NOMO-1 (cell line): Measurements from ENCODE around the gene RBM19.

Experiments used
- DNase-seq, 2 experiments: peaks; one replicate each; lab custom pipeline; 2025; ENCODE audit not compliant: unreplicated experiment in 2 of 2; lab: John Stamatoyannopoulos, UW

Gene RBM19

GRCh38 chr12:113841786-113842185 lies 124.3 kb downstream of the RBM19 start:
- DNase-seq = no peak

GRCh38 chr12:113840401-113841042 lies 125.6 kb downstream of the RBM19 start:
- DNase-seq = no peak

DNA sequence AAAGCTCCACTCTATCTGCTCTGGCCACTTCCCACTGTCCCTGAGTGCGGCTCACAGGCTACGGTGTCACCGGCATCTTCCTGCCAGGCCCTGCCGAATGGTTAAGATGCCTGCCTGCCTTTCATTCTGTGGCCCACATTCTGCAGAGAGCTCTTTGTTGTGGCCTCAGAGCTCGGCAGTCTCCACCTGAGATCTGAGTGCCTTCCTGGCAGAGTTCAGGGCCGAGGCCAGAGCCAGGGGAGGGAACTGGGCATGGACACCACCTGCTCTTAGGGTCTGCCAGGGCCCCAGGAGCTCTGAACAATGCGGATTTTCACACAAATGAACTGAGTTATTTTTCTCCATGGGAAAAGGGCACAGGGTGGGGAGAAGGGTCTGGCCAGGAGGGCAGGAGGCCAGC lies 127.2 kb downstream of the RBM19 start:
- DNase-seq = no peak

DNA sequence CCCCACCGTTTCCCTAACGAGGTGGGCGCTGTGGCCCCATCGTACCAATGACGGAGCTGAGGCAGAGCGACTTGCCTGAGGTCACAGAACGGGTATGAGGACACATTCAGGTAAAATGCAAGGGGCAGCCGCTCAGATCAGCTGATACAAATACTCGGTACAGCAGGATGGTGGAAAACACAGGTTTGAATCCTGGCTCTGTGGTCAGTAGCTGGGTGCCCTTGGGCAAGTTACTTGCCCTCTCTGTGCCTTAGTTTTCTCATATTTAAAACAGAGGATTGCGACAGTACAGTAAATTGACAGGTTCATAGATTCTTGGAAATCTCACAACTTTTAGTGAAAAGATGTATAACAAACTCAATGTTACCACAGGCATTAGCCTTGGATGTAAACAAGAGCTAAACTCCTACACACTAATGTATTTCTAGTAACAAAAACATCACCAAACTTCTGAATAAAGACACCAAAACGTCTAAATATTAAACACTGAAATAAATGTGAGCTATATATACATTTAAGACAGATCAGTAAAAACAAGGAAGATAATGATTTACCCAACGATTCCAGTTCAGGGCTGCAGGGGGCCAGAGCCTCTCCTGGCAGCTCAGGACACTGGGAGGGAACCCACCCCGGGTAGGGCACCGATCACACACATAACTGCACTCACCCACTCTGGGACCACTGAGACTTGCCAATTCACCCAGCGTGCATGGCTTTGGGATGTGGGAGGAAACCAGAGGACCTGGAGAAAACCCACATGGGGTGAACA lies 128.4 kb downstream of the RBM19 start:
- DNase-seq = no peak

GRCh38 chr12:113837084-113837483 lies 129.0 kb downstream of the RBM19 start:
- no peak for DNase-seq

DNA sequence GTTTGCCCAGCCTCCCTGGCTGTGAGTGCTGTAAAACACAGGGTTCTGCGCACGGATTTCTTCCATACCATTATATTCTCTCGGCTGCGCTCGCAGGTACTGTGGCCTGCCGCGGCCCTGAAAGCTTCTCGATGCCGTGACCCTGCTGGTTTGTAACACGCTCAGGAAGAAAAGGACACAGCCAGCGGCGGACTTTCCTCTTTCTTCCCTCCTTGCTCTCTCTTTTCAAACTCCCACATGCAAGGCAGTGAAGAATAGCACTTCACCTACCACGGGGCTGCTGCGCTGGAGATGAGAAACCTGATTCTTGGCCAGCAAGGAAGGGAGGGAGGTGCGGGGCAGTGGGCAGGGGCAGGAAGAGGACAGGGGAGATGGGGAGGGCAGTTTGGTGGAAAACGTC lies 130.2 kb downstream of the RBM19 start:
- DNase-seq = no peak

DNA sequence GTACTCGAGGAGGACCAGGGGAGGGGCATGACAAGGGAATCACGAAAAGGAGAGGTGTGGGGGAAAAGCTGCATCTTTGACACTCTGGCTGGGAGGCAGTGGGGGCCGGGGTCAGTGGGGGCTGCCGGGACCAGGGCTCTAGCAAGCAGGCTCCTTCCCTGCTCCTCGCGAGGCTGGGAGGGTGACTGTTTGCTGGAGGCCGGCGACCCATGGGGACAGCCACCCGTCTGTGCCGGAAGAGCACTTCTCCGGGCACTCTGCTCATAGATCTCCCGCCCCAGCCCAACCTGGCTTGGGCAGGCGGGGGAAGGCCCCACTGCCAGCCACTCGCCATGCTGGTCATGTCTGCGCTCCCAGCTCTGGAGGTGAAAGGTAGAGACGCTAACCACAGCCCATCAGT lies 130.7 kb downstream of the RBM19 start:
- DNase-seq = no peak

DNA sequence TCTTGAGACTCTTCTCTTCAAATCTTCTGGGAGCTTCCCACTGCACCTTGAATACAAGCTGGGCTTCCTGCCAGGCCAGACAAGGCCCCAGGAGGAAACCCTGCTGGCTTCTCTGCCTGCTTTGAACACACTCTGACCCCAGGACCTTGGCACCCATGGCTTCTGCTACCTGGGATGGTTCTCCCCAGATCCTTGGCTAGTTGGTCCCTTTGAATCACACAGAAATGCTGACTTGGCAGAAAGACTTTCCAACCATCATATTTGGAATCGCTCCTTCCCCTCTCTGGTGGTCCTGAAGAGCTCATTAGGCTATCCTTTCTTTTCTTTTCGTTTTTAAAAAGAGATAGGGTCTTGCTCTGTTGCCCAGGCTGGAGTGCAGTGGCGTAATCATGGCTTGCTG lies 132.7 kb downstream of the RBM19 start:
- DNase-seq = no peak

DNA sequence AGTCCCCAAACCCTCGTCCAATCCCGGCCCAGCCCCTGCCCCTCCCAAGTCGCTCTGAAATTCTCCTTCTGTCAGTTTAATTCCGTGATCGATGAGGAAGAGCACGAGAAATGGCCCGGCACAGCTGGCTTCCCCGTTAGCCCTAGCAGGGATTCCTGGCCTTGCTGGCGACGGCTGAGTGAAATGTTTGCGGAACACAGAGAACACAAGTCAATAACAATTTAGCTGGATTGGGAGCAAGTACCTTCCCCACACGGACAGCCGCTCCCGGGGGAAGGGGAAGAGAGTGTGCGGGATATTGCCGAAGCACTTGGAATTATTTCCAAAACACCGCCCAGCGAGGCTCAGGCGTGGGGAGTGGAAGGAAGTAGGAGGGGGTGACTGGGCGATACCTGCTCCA lies 134.6 kb downstream of the RBM19 start:
- DNase-seq = no peak

DNA sequence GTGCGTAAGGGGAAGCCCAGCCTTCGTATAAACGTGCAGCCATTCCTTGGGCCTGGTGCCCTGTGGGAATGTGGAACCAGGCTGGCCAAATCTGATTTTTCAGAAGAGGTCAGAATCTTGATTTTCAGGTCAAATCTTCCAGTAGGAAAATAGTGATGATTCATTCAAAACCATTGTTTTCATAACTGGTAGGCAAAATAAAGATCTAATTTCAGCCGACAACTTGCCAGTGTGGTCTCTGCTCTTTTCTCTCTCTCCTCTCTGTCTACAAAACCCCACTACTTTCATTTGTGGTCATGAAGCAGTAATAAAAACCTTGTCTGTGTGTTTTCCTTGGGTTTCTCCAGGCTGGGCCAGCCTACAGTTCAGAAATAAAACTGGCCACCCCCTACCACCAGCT lies 135.1 kb downstream of the RBM19 start:
- no peak for DNase-seq

DNA sequence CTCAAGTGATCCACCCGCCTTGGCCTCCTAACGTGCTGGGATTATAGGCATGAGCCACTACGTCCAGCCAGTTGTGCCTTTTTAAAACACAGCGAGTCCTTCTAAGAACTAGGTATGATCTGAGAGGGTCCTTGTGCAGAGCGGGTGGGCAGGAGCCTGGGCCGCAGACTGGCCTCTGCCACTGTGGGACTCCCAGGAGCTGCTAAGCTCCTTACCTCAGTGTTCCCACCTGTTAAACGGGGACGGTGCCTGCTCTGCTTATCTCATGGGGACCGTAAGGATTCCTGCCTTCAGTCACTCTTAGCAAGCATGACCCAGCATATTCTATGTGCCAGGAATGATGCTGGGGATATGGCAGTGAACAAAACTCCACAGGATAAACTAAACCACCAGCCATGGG lies 136.9 kb downstream of the RBM19 start:
- DNase-seq = no peak

- DNase-seq = no peak
Observed at GRCh38 chr12:113827539-113828114, 138.5 kb downstream of the RBM19 start.

GRCh38 chr12:113826805-113827538 lies 139.2 kb downstream of the RBM19 start:
- no peak for DNase-seq

- no peak for DNase-seq
Observed at GRCh38 chr12:113825705-113826104, 140.4 kb downstream of the RBM19 start.

DNA sequence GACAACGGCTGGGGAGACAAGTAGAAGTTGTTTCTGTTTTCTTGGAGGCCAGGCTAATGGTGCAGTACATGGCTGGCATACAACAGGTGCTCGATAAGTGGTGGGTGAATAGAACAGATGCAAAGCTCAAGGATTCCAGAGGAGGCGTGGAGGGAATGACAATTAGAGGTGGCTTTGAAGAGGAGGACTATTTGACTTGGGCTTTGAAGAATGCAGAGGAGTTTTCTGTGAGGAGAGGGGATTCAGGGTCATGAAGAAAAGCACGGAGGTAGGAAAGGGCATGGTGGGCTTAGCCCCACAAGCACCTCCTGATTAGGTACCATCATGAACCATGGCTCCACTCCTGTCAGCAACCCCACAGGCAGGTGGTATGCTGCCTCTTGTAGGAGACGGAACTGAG lies 142.3 kb downstream of the RBM19 start:
- no peak for DNase-seq

DNA sequence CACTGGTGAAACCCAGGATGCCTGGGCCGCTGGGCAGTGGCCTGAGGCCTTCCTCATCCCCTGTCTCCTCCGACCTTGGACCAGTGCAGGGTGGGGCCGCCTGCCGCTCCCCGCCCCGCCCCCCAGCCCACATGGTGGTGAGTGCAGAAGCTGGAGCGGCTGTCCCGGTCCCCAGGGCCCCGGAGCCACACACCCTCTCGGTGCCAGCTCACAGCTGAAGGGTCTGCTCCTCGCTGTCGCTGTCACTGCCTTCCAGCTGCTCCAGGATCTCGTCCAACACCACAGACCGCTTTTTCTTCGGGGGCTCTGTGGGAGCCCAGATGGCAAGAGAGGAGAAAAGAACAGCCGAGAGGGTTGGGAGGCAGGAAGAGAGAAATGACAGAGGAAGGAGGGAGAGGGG lies 143.1 kb downstream of the RBM19 start:
- DNase-seq = no peak

- no peak for DNase-seq
Observed at GRCh38 chr12:113820842-113821241, 145.3 kb downstream of the RBM19 start.

- DNase-seq = no peak
Observed at GRCh38 chr12:113820309-113820708, 145.8 kb downstream of the RBM19 start.

GRCh38 chr12:113819495-113819894 lies 146.6 kb downstream of the RBM19 start:
- no peak for DNase-seq

DNA sequence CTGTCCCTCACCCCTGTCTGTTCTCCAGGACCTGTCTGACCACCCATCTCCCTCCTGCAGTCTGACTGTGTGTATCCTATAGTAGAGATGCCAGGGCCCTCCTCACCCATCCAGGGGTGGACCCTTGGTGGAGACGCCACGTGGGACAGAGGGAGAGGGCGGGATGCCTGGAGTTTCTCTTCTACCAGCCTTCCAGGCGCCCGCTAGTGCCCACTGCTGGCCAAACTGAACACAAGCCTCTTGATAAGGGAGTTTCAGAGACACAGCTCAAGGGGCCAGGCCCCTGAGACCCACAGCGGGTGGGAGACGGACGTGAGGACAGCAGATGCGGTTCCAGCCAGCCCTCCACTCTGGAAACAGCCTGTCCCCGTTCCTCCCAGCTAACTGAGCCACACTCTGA lies 147.3 kb downstream of the RBM19 start:
- no peak for DNase-seq

- no peak for DNase-seq
Observed at GRCh38 chr12:113818283-113818682, 147.8 kb downstream of the RBM19 start.

- no peak for DNase-seq
Observed at GRCh38 chr12:113816866-113817265, 149.3 kb downstream of the RBM19 start.
